Measurements from ENCODE around the gene GBX2. TPM values are rescaled to one million over a fixed set of nuclear protein-coding genes. Genes with fewer than 3 reads are reported as not detected.

The GBX2 gene
- total RNA-seq, 1 experiment from 2014 or later: 5.9 TPM

- Histone ChIP-seq H3K9me2 (ENCODE audit: insufficient read depth) (no peaks in the 10 kb centered on the region), H3K79me2 (ENCODE audit: insufficient read depth, low read length) (no peaks in the 10 kb centered on the region), H3K27me3 (ENCODE audit: insufficient read depth, low read length) (no peaks in the 10 kb centered on the region), H3K9me3 (ENCODE audit: control insufficient read depth in 1 of 2, insufficient read depth in 1 of 2, low read depth in 1 of 2, low read length in 2 of 2) (no peaks in the 10 kb centered on the region), H3K27ac (ENCODE audit: low read depth, low read length) (no peak overlapping the region), H3K4me1 (ENCODE audit: control insufficient read depth in 1 of 2, insufficient read depth in 2 of 2, low read length in 2 of 2) (no peaks in the 10 kb centered on the region), H3K36me3 (ENCODE audit: control insufficient read depth in 1 of 2, insufficient read depth in 2 of 2, low read length in 2 of 2) (0 out of 4 replicates have a peak, but pooled peaks cover 0 to 4% of the 10 kb centered on the region in 2 experiments), H3K9ac (ENCODE audit: low read length) (no peak overlapping the region), H4K20me1 (ENCODE audit: insufficient read depth) (no peaks in the 10 kb centered on the region), H2AFZ (ENCODE audit: low read depth, low read length, poor library complexity, severe bottlenecking) (no peak overlapping the region), H3K4me3 (replicated peaks in 1 of 2; ENCODE audit: low read depth in 1 of 2, low read length in 2 of 2) (no peak overlapping the region), H3K4me2 (ENCODE audit: low read length) (no peak overlapping the region)
- TF ChIP-seq ZFX (IDR thresholded peaks at IDR 0.05) (no peak), CTCF (IDR thresholded peaks at IDR 0.05 in 2 of 3, conservative IDR thresholded peaks at IDR 0.05 in 1 of 3; ENCODE audit: borderline replicate concordance in 1 of 3, insufficient read depth in 1 of 3, low read depth in 2 of 3, low read length in 2 of 3) (no peak), EGR1 (IDR thresholded peaks at IDR 0.05; ENCODE audit: low read depth) (no peak), RAD21 (IDR thresholded peaks at IDR 0.05; ENCODE audit: low read depth) (no peak), ZBTB33 (IDR thresholded peaks at IDR 0.05; ENCODE audit: extremely low read depth, insufficient replicate concordance, low read length) (no peak), ATF3 (IDR thresholded peaks at IDR 0.05) (no peak), JUND (IDR thresholded peaks at IDR 0.05) (no peak), EZH2phosphoT487 (IDR thresholded peaks at IDR 0.05; ENCODE audit: borderline replicate concordance) (no peak), TCF7L2 (IDR thresholded peaks at IDR 0.05; ENCODE audit: borderline replicate concordance, extremely low read depth, insufficient read depth, insufficient read length) (no peak), SRF (IDR thresholded peaks at IDR 0.05; ENCODE audit: low read depth) (no peak), EZH2 (IDR thresholded peaks at IDR 0.05) (no peak), ELF1 (IDR thresholded peaks at IDR 0.05; ENCODE audit: borderline replicate concordance, low read depth) (no peak), CEBPB (IDR thresholded peaks at IDR 0.05; ENCODE audit: low read depth) (no peak)
- RAD21 ChIA-PET (ENCODE audit: low non-redundant PET in 1 of 2, low total read pairs in 2 of 2, uncharacterized antibody in 2 of 2, unreplicated experiment in 2 of 2): no interaction called here
- intact Hi-C loops (cut with micrococcal nuclease): no loop called here
- DNase-seq (ENCODE audit: low read depth, low spot score): no peak
- POLR2A ChIA-PET: no interaction called here
- BruUV-seq (replicated peaks): no TSS peak
- no peak for ATAC-seq
- CTCF ChIA-PET: no interaction called here
Observed at GRCh38 chr2:236123716-236124115, 44.5 kb downstream of the GBX2 start.
